ENCODE data around the gene PDZD2.
"Not testable (repeated sequence)": the region's sequence is repeated elsewhere in the genome, so short reads cannot be mapped to it uniquely, and the experiment has no call there.

The PDZD2 gene

DNA sequence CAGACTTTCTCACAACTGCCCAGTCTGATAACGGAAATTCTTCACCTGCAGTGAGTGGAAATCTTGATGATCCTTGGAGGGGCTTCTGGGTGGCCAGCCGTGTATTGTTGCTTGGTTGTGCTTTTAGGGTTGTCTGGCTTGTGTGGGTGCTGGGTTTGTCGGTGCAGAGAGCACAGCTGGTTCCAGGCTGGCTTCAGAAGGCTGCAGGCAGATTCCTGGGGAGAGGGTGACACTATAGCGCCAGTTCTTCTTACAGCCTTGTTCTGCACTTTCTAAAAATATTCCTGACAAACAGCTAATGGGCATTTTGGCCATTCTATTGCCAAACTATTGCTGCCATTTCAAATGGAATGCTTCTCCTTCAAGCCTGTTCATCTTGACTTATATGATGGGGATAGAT lies 99.3 kb downstream of the PDZD2 start:
- DNase-seq: no peak

GRCh38 chr5:31741496-31741895 lies 102.6 kb downstream of the PDZD2 start:
- DNase-seq: no peak

DNA sequence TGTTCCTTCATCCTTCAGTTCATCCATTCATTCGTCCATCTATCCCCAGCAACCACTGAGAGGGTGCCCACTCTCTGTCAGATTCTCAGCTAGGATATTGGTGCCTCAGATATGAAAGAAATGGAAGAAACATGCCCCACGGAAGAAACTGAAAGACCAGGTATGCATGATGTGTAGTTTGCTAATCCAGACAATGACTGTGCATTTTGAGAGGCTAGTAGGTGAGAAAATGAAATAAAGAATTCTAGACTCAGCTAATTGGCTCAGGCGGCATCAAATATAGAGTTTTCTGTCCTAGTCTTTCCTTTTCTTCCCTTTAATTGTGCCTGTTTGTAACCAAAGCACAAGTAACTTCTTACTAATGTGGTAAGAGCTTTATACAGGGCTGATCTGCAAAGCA lies 104.7 kb downstream of the PDZD2 start:
- DNase-seq: no peak

DNA sequence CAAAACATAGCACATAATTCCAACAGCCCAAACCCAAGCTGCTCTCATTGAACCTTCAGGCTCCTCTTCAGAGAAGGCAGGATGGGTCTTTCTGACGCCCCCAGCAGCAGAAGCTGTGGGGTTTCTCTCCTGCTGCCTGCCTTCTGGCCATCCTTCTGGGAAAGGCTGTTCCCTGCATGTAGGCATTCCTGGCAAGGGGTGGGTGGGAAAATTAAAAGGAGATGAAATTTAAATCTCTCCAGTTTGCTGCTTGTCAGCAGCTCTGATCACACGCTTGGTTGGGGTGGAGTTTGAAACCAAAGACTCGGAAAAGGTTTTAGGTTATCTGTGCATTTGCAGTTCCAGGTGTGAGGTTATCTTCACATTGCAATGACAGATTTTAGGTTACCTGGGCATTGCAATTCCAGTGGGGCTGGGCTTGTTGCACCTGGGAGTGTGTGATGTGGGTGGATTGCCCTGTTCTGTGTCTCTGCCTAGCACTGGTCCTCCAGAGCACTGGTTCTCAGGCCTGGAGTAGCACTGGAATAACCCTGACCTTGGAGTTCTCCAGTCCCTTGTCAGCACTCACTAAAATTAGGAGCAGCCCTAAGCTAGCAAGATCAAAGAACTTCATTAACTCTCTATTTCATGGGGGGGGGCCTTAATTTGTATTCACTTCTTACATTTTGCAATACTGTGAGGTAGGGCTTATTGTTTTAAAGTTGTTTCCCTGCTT lies 109.7 kb downstream of the PDZD2 start:
- no peak for DNase-seq

- no peak for DNase-seq
Observed at GRCh38 chr5:31750215-31750614, 111.3 kb downstream of the PDZD2 start.

DNA sequence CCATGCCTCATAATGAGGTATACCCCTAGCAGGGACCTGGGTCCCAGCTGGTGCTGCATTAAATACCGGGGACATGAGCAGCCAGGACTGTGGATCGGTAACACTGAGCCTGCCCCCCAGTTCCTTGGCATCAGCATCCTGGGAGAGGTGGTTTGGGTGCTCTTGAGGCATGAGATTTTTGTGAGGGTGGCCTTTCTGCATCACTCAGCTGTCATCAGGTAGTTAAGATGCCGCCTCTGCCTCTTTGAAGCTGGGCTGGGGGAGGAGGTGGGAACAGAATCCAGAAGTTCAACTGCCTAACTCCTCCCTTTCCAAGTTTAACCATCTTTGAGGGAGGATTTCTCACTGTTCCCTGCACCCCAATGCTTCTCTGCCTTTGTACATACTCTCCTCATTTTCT lies 112.7 kb downstream of the PDZD2 start:
- DNase-seq: no peak

GRCh38 chr5:31753700-31754357 lies 114.9 kb downstream of the PDZD2 start:
- DNase-seq: no peak

- no peak for DNase-seq
Observed at GRCh38 chr5:31754358-31754704, 115.4 kb downstream of the PDZD2 start.

DNA sequence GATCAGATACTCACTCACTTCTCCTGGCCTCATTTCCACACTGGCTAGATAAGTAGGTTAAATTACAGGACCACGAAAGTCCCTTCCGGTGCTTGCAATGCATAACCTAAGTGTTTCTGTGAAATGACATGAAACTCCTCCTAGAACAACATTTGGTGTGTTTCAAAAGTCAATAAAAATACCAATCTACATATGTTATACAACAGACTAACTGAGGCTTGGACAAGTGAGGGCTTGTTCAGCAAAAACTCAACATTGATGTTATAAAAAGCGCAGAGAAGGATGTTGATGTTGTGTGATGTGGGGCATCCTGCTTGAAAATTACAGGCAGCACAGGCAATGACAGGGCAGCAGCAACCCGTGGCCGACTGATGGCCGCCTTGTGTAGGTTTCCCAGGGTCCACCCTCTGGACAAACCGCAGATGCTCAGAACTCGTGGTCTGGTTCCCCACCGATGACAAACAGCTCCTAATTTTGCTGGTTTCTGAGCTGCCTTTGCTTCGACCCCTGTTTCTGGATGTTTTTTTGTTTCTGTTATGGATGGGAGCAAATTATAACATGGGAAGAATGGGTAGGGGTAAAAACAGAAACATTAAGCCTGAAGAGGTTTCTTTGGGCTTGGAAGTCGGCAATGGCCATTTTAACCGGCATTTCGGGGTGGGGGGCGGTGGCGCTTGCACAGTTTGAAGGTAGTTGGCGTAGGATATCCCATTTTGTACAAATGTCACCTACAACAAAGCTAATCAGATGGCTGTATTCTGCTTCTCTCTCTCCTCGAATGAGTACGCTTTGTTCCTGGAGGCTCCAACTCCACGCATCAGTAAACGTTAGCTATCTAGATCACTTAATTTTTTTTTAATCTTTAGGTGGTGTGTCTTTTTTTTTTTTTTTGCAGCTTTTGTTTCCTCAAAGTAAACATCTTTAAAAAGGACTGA lies 116.1 kb downstream of the PDZD2 start:
- DNase-seq: no peak

- DNase-seq: no peak
Observed at GRCh38 chr5:31755676-31756230, 116.8 kb downstream of the PDZD2 start.

- DNase-seq: no peak
Observed at GRCh38 chr5:31757806-31758205, 118.9 kb downstream of the PDZD2 start.

DNA sequence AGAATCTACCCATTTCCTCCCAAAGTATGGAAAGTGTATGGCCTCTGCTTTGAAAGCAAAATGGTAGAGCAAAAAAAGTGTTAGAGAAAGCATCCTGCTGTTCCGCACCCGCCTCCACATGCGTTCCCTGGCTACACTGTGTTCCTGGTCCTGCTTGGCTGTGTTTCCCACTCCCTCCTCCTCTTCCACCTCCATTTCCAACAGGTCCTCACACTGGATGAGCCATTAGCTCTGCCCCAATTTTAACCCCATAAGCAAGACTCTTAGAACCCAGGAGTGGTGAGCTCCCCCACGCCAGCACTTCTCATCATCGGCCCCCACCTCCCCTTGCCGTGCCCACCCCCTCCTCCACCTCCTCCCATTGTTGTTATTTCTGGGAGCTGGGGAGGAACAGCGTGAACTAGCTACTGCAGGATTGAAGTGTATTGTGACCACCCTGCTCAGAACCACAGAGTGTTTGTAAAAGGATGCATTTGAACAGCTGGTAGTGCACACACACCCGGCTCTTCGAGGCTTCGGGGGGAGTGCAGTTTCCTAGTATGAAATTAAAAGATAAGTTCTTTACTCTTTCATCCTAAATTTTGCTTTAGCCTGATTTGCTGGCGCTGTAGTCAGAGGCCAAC lies 120.0 kb downstream of the PDZD2 start:
- no peak for DNase-seq

- DNase-seq: no peak
Observed at GRCh38 chr5:31759925-31760324, 121.0 kb downstream of the PDZD2 start.

- DNase-seq: no peak
Observed at GRCh38 chr5:31761877-31762276, 122.9 kb downstream of the PDZD2 start.

- DNase-seq: no peak
Observed at GRCh38 chr5:31763424-31763823, 124.5 kb downstream of the PDZD2 start.

- DNase-seq: not testable (repeated sequence)
Observed at GRCh38 chr5:31764687-31765086, 125.8 kb downstream of the PDZD2 start.

DNA sequence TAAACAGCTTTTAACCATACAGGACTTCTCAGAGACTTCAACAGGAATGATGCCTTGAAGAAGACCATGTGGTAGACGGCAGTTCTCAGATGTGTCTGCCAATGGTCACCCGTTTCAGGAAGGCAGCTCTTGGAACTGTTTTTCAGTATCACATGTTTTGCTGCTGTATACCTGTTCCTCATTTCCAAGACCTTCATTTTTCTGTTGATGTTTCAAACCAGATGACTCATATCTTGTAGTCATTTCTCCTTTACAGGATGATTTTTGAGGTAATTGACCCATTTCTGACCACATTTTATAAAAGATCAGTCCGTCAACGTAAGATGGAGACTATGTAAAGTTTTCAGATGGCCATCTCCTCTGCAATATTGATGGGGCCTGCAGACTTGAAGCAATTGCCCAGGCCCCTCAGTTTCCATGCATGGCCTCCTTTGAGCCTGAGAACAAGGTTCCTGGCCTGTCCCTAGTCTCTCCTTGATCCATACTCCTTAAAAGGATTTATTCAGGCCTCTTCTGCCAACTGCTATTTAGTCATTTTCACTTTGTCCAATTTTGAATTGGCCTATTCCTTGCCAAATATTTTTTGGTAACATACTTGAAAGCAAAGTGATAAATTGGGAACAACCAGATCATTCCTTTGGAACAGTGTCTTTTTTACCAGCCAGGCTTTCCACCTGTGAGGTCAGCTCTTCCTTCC lies 128.6 kb downstream of the PDZD2 start:
- no peak for DNase-seq

- no peak for DNase-seq
Observed at GRCh38 chr5:31768046-31768445, 129.1 kb downstream of the PDZD2 start.

DNA sequence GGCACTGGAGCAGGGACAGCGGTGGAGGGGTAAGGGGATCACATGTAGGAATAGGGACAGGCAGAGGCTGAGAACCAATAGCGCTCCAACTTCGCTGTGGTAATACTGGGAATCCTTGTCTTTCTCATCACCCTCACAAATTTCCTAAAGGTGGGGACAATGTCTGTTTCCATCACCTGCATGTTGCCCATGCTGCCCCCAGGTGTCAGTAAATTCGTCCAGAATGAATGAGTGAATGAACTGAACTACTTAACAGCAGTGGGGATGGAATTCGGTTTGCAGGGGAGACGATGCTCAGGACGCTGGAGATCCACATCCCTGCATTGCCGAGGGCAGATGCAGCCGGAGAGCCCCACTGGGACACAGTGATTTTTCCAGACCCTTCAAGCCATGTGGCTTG lies 129.9 kb downstream of the PDZD2 start:
- DNase-seq: no peak

GRCh38 chr5:31769530-31769929 lies 130.6 kb downstream of the PDZD2 start:
- DNase-seq: no peak

GRCh38 chr5:31770132-31770720 lies 131.3 kb downstream of the PDZD2 start:
- no peak for DNase-seq

GRCh38 chr5:31770998-31771397 lies 132.1 kb downstream of the PDZD2 start:
- DNase-seq: no peak

Data from SHP77 (cell line).